ENCODE data around the gene SOX9. TPM values are rescaled to one million over a fixed set of nuclear protein-coding genes. Genes with fewer than 3 reads are reported as not detected.

SOX9 gene
- total and polyA plus RNA-seq, 2 donors from 2014 or later: 5.8 to 79.3 TPM

DNA sequence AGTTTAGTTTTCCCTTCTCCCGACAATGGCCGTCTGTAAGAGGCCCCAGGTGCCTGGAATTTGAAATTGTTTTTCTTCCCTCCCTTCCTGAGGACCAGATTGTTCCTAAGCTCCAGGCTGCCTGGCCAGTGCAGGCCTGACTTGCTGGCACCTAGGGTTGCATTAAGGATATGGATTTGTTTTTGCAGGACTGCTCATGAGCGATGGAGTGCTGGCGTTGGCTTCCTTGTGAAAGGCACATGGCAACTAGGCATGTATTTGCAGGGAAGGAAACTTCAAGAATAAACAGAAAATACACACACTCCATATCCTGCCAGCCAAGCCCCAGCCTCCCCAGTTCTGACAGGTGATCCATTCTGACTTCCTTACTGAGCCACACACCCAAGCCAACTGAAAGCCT lies 25.5 kb upstream of the SOX9 start:
- FAIRE-seq (no peak), DNase-seq (no peak)
- Histone ChIP-seq H3K4me3 (ENCODE audit: low read length in 3 of 3) (no peak overlapping the region), H3K9me3 (ENCODE audit: control insufficient read depth in 2 of 3, insufficient read depth in 1 of 3, low read length in 3 of 3) (no peaks in the 10 kb centered on the region), H3K9ac (ENCODE audit: low read length in 3 of 3) (no peak overlapping the region), H3K27ac (ENCODE audit: low read depth in 2 of 2, low read length in 2 of 2) (no peak overlapping the region), H3K27me3 (ENCODE audit: control insufficient read depth, insufficient read depth, low read length) (no peaks in the 10 kb centered on the region), H3K4me1 (ENCODE audit: control insufficient read depth in 2 of 3, insufficient read depth in 2 of 3, low read depth in 1 of 3, low read length in 3 of 3) (no peaks in the 10 kb centered on the region), H3K36me3 (ENCODE audit: control insufficient read depth in 2 of 3, insufficient read depth in 3 of 3, low read length in 3 of 3) (no peaks in the 10 kb centered on the region)
- intact Hi-C loops (cut with DNase I): no loop called here
- TF ChIP-seq, protein P1, sequence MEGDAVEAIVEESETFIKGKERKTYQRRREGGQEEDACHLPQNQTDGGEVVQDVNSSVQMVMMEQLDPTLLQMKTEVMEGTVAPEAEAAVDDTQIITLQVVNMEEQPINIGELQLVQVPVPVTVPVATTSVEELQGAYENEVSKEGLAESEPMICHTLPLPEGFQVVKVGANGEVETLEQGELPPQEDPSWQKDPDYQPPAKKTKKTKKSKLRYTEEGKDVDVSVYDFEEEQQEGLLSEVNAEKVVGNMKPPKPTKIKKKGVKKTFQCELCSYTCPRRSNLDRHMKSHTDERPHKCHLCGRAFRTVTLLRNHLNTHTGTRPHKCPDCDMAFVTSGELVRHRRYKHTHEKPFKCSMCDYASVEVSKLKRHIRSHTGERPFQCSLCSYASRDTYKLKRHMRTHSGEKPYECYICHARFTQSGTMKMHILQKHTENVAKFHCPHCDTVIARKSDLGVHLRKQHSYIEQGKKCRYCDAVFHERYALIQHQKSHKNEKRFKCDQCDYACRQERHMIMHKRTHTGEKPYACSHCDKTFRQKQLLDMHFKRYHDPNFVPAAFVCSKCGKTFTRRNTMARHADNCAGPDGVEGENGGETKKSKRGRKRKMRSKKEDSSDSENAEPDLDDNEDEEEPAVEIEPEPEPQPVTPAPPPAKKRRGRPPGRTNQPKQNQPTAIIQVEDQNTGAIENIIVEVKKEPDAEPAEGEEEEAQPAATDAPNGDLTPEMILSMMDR (IDR thresholded peaks at IDR 0.05; ENCODE audit: borderline replicate concordance, extremely low read depth, insufficient read depth): no peak

DNA sequence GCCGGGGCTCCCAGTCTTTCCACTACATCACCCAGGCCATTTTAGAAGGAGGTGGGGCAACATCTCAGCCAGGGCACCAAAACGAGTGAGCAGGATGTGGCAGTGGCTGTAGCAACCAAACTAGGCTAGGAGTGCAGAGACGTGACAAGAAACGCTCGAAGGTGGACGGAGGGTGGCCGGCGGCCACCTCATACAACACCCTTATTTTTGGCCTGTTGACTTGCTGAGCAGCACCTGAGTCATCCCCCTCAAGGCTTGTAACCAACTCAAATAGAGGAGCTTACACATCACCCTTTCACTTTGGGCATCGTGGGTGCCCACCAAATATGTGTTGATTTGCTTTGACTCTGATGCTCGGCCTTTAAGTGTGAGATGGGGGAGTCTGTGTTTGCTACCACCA lies 23.7 kb upstream of the SOX9 start:
- Histone ChIP-seq H3K4me3 (ENCODE audit: low read length in 3 of 3) (no peak overlapping the region), H3K27ac (ENCODE audit: low read depth in 2 of 2, low read length in 2 of 2) (no peak overlapping the region), H3K4me1 (ENCODE audit: control insufficient read depth in 2 of 3, insufficient read depth in 2 of 3, low read depth in 1 of 3, low read length in 3 of 3) (no peaks in the 10 kb centered on the region), H3K9ac (ENCODE audit: low read length in 3 of 3) (no peak overlapping the region), H3K36me3 (ENCODE audit: control insufficient read depth in 2 of 3, insufficient read depth in 3 of 3, low read length in 3 of 3) (no peaks in the 10 kb centered on the region), H3K27me3 (ENCODE audit: control insufficient read depth, insufficient read depth, low read length) (no peaks in the 10 kb centered on the region), H3K9me3 (ENCODE audit: control insufficient read depth in 2 of 3, insufficient read depth in 1 of 3, low read length in 3 of 3) (no peaks in the 10 kb centered on the region)
- intact Hi-C loops (cut with DNase I): no loop called here
- FAIRE-seq (no peak), DNase-seq (no peak)
- TF ChIP-seq, protein P1 (IDR thresholded peaks at IDR 0.05; ENCODE audit: borderline replicate concordance, extremely low read depth, insufficient read depth): no peak

GRCh38 chr17:72099919-72100318 lies 20.9 kb upstream of the SOX9 start:
- H3K27ac ChIP-seq (ENCODE audit: low read depth in 2 of 2, low read length in 2 of 2): no peak overlapping the region
- H3K4me1 ChIP-seq (ENCODE audit: control insufficient read depth in 2 of 3, insufficient read depth in 2 of 3, low read depth in 1 of 3, low read length in 3 of 3): no peaks in the 10 kb centered on the region
- H3K4me3 ChIP-seq (ENCODE audit: low read length in 3 of 3): no peak overlapping the region
- H3K27me3 ChIP-seq (ENCODE audit: control insufficient read depth, insufficient read depth, low read length): no peaks in the 10 kb centered on the region
- TF ChIP-seq, protein P1 (IDR thresholded peaks at IDR 0.05; ENCODE audit: borderline replicate concordance, extremely low read depth, insufficient read depth): no peak
- no peaks in the 10 kb centered on the region for H3K36me3 ChIP-seq (ENCODE audit: control insufficient read depth in 2 of 3, insufficient read depth in 3 of 3, low read length in 3 of 3)
- DNase-seq: no peak
- intact Hi-C loops (cut with DNase I): no loop called here
- no peak overlapping the region for H3K9ac ChIP-seq (ENCODE audit: low read length in 3 of 3)
- FAIRE-seq: no peak
- no peaks in the 10 kb centered on the region for H3K9me3 ChIP-seq (ENCODE audit: control insufficient read depth in 2 of 3, insufficient read depth in 1 of 3, low read length in 3 of 3)

- Histone ChIP-seq H3K4me1 (ENCODE audit: control insufficient read depth in 2 of 3, insufficient read depth in 2 of 3, low read depth in 1 of 3, low read length in 3 of 3) (no peaks in the 10 kb centered on the region), H3K9me3 (ENCODE audit: control insufficient read depth in 2 of 3, insufficient read depth in 1 of 3, low read length in 3 of 3) (no peaks in the 10 kb centered on the region), H3K9ac (ENCODE audit: low read length in 3 of 3) (no peak overlapping the region), H3K27ac (ENCODE audit: low read depth in 2 of 2, low read length in 2 of 2) (no peak overlapping the region), H3K4me3 (ENCODE audit: low read length in 3 of 3) (no peak overlapping the region), H3K36me3 (ENCODE audit: control insufficient read depth in 2 of 3, insufficient read depth in 3 of 3, low read length in 3 of 3) (no peaks in the 10 kb centered on the region), H3K27me3 (ENCODE audit: control insufficient read depth, insufficient read depth, low read length) (no peaks in the 10 kb centered on the region)
- FAIRE-seq (no peak), DNase-seq (no peak)
- TF ChIP-seq, protein P1 (IDR thresholded peaks at IDR 0.05; ENCODE audit: borderline replicate concordance, extremely low read depth, insufficient read depth): no peak
- intact Hi-C loops (cut with DNase I): no loop called here
Measured at GRCh38 chr17:72100470-72100869, 20.4 kb upstream of the SOX9 start.

Measured in kidney (tissue), 14 donors.